Measurements from ENCODE around the gene DHRS11. TPM values are rescaled to one million over a fixed set of nuclear protein-coding genes. Genes with fewer than 3 reads are reported as not detected.

The DHRS11 gene
- total RNA-seq, 1 experiment from 2014 or later = 38.0 TPM

- TF ChIP-seq AR (CRISPR knock-in tag; IDR thresholded peaks at IDR 0.05) (0 out of 2 replicates have a peak, but pooled peaks have one; percentile 60), TCF7 (CRISPR knock-in tag; IDR thresholded peaks at IDR 0.05; ENCODE audit: low read depth) (no peak), NFATC4 (CRISPR knock-in tag; IDR thresholded peaks at IDR 0.05) (peak; percentile 61; the same call in 1 of the 2 replicates), ATF1 (CRISPR knock-in tag; IDR thresholded peaks at IDR 0.05) (no peak), USF1 (CRISPR knock-in tag; IDR thresholded peaks at IDR 0.05) (peak; percentile 87), SOX15 (CRISPR knock-in tag; IDR thresholded peaks at IDR 0.05) (no peak), ZNF232 (CRISPR knock-in tag; IDR thresholded peaks at IDR 0.05) (peak; percentile 77; the same call in 1 of the 2 replicates), ZNF263 (CRISPR knock-in tag; IDR thresholded peaks at IDR 0.05; ENCODE audit: low read depth) (no peak), AFF4 (CRISPR knock-in tag; IDR thresholded peaks at IDR 0.05; ENCODE audit: borderline replicate concordance) (0 out of 2 replicates have a peak, but pooled peaks have one; percentile 39), ZNF532 (CRISPR knock-in tag; IDR thresholded peaks at IDR 0.05; ENCODE audit: borderline replicate concordance) (0 out of 2 replicates have a peak, but pooled peaks have one; percentile 2), SMAD3 (CRISPR knock-in tag; IDR thresholded peaks at IDR 0.05; ENCODE audit: borderline replicate concordance) (peak; percentile 22; the same call in 1 of the 2 replicates), PRRX2 (CRISPR knock-in tag; IDR thresholded peaks at IDR 0.05) (peak; percentile 45; the same call in 1 of the 2 replicates), TP53 (CRISPR knock-in tag; IDR thresholded peaks at IDR 0.05) (peak; percentile 68; the same call in 1 of the 2 replicates), ELF4 (CRISPR knock-in tag; IDR thresholded peaks at IDR 0.05; ENCODE audit: low read depth) (no peak), HMGXB4 (CRISPR knock-in tag; IDR thresholded peaks at IDR 0.05) (peak; percentile 67)
- TF ChIP-seq, protein P1, sequence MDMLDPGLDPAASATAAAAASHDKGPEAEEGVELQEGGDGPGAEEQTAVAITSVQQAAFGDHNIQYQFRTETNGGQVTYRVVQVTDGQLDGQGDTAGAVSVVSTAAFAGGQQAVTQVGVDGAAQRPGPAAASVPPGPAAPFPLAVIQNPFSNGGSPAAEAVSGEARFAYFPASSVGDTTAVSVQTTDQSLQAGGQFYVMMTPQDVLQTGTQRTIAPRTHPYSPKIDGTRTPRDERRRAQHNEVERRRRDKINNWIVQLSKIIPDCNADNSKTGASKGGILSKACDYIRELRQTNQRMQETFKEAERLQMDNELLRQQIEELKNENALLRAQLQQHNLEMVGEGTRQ (CRISPR knock-in tag; IDR thresholded peaks at IDR 0.05) = peak; percentile 88
- TF ChIP-seq, protein P2, sequence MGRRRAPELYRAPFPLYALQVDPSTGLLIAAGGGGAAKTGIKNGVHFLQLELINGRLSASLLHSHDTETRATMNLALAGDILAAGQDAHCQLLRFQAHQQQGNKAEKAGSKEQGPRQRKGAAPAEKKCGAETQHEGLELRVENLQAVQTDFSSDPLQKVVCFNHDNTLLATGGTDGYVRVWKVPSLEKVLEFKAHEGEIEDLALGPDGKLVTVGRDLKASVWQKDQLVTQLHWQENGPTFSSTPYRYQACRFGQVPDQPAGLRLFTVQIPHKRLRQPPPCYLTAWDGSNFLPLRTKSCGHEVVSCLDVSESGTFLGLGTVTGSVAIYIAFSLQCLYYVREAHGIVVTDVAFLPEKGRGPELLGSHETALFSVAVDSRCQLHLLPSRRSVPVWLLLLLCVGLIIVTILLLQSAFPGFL (CRISPR knock-in tag; IDR thresholded peaks at IDR 0.05; ENCODE audit: borderline replicate concordance) = no peak
- TF ChIP-seq, protein P3, sequence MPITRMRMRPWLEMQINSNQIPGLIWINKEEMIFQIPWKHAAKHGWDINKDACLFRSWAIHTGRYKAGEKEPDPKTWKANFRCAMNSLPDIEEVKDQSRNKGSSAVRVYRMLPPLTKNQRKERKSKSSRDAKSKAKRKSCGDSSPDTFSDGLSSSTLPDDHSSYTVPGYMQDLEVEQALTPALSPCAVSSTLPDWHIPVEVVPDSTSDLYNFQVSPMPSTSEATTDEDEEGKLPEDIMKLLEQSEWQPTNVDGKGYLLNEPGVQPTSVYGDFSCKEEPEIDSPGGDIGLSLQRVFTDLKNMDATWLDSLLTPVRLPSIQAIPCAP (CRISPR knock-in tag; IDR thresholded peaks at IDR 0.05) = 0 out of 2 replicates have a peak, but pooled peaks have one; percentile 23
Observed at GRCh38 chr17:36601303-36602029, 9.8 kb downstream of the DHRS11 start, which contains the start of gene MRM1 (continued).

Measured in WTC11 (cell line).